Activated CD4-positive, CD25-positive, alpha-beta regulatory T cell (primary cell): ENCODE measurements around the gene INSC.

Source experiments
- DNase-seq, 4 experiments: peaks; one replicate each; lab custom pipeline; 2025; lab: John Stamatoyannopoulos, UW

The INSC gene

DNA sequence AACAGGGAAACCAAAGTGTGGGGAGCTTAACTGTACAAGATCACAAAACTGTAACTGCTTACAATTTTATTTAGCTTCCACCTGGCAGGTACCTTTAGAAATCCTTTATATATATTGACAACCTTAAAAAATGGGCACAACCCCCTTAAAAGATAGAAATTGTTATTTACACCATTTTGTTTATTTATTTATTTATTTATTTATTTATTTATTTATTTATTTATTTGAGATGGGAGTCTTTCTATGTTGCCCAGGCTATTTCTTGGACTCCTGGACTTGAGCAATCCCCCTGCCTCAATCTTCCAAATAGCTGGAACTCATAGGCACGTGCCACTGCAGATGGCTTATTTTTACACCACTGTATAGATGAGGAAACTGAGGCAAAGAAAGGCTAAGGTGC, 74.5 kb downstream of the INSC start:
- no peak for DNase-seq

- DNase-seq = no peak
Observed at GRCh38 chr11:15189641-15190365, 75.1 kb downstream of the INSC start.

DNA sequence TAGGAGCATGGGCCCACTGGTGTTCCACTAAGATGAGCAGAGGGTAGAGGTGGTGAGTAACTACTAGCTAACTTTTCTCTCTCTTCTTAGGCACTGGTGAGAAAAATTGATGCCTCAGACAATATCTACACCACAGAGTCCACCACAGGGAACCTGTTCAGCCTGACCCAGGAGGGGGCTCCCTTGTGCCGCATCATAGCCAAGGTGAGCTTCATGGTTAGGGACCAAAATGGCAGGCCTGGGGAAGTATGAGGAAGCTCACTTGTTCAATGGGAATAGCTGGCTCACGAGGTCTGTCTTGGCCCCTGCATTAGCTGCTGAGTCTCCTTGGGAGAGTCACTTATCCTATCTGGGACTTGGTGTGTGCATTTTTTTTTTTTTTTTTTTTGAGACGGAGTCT, 75.9 kb downstream of the INSC start:
- no peak for DNase-seq

GRCh38 chr11:15192005-15192556, 77.4 kb downstream of the INSC start:
- DNase-seq = no peak

- no peak for DNase-seq
Observed at GRCh38 chr11:15194671-15195415, 80.1 kb downstream of the INSC start.

DNA sequence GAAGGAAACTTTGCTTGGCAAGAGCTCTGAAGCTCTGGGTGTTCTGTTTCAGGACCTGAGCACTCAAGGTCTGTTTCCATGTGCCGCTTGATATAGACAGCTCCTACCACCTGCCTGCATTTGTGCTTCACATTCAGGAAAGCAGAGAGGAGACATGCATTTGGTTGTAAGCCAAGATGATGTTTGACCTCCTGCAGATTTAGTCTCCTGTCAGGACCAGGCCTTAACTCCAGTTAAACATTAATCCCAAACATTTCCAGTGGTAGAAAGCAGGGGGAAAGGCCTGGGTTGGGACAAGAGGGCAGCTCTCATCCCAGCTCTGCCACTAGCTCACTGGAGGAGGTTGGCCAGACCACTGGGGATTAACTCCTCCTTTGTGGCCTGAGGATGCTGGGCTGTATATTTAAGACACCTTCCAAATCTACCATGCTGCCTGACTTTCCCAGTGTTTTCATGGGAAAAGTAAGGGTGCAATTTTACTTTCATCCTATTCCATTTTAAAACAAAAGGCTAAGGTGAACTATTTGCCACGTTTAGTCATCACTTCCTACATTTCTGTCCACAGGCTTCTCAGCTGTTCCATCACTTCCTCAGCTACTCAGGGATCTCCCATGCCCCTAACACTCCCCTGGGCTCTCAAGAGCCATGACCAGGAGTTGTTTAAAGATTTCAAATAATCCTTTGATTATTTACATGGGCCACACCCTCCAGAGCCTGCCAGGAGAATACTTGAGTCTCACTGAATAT, 80.9 kb downstream of the INSC start:
- no peak for DNase-seq

GRCh38 chr11:15196704-15197103, 82.0 kb downstream of the INSC start:
- no peak for DNase-seq

DNA sequence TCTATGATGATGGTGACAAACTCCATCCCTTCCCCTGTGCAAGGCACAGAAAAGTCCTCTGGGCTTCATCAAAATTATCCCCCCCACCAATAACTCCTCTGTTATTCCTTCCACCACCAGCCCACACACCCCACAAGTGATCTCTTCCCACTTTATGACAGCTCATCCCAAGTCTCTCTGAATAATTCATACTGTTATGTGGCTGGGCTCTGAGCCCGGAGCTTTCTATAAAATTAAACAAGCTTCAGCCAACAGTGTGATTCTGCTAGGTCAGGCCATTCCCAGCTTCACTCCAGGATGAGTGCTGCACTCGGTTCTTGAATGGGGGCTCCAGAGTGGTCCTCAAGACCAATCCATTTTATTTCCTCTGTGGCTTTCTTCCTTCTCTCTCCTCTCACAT, 83.0 kb downstream of the INSC start:
- no peak for DNase-seq

DNA sequence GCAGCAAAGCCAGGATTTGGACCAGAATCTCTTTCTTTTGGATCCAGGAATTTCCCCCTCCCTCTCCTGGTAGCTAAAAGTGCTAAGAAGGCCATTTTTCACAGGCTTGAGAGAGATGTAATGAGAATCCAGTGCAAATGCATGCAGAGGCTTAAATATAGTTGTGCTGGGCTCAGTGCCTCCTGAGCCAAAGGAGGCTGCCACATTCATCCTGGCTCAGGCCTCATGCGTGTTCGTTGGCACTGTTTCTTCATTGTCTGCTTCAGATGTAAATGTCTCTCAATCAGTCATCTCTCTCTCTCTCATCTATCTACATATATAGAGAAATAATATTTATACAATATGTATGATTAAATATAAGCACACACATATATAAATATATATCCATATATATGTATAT, 83.6 kb downstream of the INSC start:
- no peak for DNase-seq

GRCh38 chr11:15199693-15200092, 85.0 kb downstream of the INSC start:
- no peak for DNase-seq

GRCh38 chr11:15200696-15201095, 86.0 kb downstream of the INSC start:
- no peak for DNase-seq

GRCh38 chr11:15201586-15201985, 86.9 kb downstream of the INSC start:
- no peak for DNase-seq

DNA sequence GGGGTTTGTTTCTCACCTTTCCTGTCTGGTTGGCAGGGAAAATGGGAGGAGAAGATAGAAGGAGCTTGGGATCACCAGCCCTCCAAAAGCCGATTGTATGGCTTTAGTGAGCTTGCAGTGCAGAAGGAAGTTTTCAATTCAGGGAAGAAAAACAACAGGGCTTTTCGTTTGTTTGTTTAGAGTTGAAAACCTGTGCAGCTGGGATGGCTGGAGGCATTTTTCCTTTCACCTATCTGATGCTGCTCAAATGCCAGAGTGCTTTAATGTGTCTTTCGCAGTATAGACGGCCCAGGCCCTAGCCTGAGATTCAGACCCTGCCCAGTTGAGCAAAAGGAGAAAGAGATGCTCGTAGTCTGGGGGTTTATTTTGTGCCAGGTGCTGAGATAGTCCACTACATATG, 87.9 kb downstream of the INSC start:
- DNase-seq = no peak

- DNase-seq = no peak
Observed at GRCh38 chr11:15204711-15205110, 90.0 kb downstream of the INSC start.

DNA sequence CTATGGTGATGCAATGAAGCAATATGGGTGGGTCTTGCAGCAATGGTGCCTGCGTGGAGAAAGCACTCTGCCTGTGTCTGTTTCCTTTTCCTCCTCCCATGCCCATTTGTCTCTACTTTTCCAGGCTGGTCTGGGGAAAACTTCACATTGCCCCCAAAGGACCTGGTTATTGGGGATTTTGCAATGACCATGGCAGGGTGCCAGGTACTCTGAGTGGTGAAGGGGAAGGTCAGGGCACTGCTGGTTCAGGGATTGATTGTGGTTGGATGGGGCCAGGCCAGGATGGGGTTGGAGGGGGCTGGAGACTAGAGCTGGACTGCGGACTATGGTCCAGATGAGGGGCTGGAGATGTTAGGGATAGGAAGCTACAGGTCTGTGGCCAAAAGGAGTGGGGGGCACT, 92.1 kb downstream of the INSC start:
- DNase-seq = no peak

DNA sequence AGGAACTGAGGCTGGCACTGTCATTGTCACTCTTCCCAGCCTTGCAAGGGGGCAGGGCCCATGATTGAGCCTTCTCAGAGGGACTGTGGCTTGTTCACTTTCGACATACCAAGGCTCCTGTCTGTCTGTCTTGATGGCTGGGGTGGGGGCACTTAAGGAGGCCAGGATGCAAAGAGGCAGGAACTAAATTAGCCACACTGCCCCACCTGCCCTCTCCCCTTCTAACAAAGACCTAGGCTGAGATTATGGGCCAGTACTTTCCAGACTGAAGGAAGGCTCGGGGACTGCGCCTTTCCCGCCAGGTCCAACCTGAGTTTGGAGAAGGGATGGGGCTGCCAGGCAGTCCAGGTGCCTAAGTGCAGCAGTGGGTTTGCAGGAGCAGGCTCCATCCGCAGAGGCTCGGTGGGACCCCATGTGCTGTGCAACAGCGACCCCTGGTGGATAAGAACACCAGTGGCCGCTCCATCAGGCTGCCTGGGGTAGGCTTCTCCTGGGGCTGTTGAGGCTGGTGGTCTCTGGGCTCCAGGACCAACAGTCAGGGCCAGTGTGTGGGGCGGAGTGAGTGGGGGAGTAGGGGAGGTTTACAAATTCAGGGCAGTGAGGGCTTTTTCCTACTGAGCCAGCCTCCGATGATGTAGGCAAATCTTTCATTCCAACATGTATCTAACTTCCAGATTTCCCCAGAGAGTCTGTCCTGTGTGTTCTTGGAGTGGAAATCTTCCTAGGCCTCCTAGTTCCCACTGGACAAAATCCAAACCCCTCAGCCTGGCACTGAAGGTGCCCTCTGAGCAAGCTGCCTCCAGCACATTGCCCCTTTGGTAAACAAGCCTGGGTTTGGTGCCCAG, 93.9 kb downstream of the INSC start:
- DNase-seq = peak; percentile 45 to 60 (median 52)

DNA sequence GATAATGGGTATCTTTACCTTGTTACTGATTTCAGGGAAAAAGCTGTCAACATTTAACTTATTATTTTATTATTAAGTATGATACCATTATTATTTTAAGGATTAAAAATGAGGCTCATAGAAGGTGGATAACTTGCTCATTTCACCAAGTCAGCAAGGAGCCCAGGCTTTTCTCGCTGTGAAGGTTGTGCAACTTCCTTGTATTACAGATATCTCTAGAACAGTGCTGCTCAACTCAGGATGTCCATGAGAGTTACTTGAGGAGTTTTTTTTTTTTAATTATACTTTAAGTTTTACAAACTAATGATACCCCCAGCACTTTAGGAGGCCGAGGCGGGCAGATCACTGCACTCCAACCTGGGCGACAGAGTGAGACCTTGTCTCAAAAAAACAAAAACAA, 98.2 kb downstream of the INSC start:
- DNase-seq = no peak

DNA sequence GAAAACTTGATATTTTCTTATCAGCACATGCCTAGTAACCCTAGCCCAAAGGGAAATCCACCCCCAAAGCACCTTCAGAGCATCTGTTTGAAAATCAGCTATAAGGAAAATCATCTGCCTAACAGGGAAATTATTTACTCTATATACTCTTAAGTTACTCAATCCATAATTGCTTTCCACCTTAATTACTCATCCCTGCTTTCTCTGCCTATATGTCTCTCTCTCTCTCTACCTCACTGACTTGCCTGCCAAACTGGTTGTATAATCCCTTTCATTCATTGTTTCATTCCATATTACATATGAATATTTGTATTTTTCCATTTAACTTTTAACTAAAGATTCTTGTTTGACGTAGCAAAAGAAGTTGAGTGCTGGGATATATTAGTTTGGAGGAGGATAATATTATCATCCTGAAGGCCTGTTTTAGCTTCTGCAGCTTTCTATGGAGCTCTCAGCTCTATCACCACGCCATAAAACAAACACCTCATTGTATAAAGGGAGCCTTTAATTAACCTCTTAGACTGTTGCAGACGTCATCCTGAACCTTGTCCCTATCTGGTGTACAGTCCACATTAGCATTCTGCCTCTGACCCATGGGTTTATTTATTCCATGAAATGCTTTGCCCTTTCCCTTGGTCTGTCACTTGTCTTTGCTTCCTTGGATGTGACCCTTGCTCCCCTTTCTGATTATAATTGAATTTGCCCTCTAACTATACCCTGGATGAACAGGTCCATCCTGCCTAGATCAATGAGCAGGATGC, 98.9 kb downstream of the INSC start:
- DNase-seq = no peak

DNA sequence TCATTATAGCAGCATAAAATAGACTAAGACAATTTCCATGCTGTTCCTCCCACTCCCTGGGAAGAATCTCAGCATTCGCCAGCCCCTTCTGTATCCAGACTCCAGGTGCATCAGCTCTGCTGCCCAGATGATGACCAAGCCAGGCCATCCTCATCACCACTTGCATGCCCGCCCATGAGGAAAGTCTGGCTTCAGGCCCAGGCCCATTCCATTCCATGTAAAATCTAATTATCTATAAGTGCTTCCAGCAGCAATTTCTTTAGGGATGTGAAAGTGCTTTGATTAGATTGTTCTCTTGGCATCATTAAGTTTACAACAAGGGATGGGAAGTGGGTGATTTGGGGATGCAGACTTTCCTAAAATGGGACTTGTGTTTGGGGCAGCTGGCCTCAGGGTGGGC, 100.3 kb downstream of the INSC start:
- DNase-seq = no peak

DNA sequence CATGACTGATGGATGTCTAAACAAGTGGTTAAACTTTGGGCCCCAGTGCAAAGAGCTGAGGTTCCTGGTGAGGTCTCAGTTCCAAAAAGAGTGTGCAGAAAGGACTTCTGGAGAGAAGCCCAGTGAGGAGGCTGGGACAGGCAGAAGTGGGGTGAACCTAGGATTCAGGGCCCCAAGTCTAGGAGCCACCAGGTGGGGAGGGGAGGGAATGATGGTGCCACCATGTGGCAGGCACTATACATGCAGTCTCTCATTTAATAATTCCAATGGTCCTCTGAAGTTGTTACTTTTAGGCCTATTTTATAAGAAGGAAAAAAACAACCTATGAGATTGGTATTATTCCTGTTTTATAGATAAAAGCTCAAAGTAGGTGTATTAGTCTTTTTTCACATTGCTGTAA, 102.0 kb downstream of the INSC start:
- no peak for DNase-seq

- no peak for DNase-seq
Observed at GRCh38 chr11:15217416-15217815, 102.7 kb downstream of the INSC start.
